GM12801 (cell line): ENCODE measurements around the gene PIP4K2C.

ENCODE experiments used
- TF ChIP-seq, protein P1 (sequence below): IDR thresholded peaks from one replicate; pipeline ENCODE4 v1.5.1; 2011; ENCODE audit warnings: control low read depth; ENCODE audit not compliant: insufficient read length; ENCODE audit errors: extremely low read depth

PIP4K2C gene

GRCh38 chr12:57592551-57593165 is 1.7 kb downstream of the PIP4K2C start:
- TF ChIP-seq, protein P1, sequence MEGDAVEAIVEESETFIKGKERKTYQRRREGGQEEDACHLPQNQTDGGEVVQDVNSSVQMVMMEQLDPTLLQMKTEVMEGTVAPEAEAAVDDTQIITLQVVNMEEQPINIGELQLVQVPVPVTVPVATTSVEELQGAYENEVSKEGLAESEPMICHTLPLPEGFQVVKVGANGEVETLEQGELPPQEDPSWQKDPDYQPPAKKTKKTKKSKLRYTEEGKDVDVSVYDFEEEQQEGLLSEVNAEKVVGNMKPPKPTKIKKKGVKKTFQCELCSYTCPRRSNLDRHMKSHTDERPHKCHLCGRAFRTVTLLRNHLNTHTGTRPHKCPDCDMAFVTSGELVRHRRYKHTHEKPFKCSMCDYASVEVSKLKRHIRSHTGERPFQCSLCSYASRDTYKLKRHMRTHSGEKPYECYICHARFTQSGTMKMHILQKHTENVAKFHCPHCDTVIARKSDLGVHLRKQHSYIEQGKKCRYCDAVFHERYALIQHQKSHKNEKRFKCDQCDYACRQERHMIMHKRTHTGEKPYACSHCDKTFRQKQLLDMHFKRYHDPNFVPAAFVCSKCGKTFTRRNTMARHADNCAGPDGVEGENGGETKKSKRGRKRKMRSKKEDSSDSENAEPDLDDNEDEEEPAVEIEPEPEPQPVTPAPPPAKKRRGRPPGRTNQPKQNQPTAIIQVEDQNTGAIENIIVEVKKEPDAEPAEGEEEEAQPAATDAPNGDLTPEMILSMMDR, result no peak

GRCh38 chr12:57593187-57593586 is 2.2 kb downstream of the PIP4K2C start:
- TF ChIP-seq, protein P1, result no peak

DNA sequence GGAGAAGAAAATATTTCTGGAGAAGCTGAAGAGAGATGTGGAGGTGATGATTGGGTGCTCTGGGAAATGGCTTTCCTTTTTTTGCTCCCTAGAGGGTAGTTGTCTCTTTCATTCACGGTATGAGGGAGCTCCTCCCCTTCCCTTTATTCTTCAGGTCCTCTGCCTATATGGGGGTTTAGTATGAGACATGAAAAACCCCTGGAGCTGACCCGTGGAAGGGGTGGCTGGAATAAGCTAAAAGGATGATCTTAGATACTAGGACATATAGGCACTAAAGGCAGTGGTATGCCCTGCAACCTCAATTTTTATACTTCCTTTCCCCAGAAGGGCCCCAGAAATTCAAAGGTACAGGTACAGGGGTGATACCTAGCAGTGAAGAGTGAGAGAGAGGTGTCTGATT is 9.4 kb downstream of the PIP4K2C start:
- TF ChIP-seq, protein P1, result no peak

GRCh38 chr12:57602544-57602943 is 11.6 kb downstream of the PIP4K2C start:
- TF ChIP-seq, protein P1, result no peak

DNA sequence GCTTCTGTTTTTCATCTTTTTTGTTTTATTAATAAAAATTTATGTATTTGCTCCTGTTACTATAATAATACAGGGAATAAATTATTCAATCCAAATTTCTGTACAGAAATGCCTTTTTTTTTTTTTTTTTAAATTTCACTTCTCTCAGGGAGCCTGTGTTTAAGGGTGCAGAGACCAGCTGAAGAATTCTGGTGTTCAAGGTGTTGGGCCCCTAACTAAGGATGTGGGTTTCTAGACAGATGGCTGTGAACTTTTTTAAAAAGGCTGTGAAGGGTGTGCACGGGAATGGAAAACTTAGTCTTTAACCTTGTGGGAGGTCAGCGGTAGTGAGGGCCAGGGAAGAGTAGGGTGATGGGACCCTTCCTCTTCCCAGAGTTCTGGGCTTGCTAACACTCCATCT is 12.3 kb downstream of the PIP4K2C start:
- TF ChIP-seq, protein P1, result no peak

GRCh38 chr12:57603815-57604453 is 12.9 kb downstream of the PIP4K2C start:
- TF ChIP-seq, protein P1, result no peak

DNA sequence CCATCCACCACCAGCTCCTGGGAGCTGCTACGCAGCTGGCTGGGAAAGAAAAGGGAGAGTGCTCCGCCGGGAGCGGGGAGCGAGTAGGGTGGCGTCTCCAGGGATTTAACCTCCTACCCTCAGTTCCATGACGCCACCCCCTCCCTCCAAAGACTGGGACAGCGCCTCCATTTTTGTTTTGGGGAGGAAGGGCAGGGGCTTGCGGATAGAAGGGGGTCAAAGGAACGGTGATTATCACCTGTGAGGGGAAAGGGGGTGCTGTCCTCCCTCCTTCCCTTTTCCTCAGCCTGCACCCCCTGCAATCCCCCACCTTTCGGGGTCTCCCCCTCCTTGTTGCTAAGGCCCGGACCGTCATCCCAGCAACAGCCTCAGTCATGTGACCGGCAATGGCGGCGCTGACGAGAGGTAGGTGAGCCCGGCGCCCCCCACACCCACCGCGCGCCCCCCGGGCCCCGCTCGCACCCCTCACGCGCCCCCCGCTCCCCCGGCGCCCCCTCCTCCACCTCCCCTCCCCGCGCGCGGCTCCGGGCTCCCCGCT is 13.5 kb downstream of the PIP4K2C start, which contains the start of gene DTX3:
Gene DTX3, plus strand, starts transcription at position 371 of the 538 bp plus-strand sequence. CDS start 1,694 bp downstream, outside the sequence.
- TF ChIP-seq, protein P1, result no peak
